ENCODE data around the gene CHADL.

The CHADL gene

DNA sequence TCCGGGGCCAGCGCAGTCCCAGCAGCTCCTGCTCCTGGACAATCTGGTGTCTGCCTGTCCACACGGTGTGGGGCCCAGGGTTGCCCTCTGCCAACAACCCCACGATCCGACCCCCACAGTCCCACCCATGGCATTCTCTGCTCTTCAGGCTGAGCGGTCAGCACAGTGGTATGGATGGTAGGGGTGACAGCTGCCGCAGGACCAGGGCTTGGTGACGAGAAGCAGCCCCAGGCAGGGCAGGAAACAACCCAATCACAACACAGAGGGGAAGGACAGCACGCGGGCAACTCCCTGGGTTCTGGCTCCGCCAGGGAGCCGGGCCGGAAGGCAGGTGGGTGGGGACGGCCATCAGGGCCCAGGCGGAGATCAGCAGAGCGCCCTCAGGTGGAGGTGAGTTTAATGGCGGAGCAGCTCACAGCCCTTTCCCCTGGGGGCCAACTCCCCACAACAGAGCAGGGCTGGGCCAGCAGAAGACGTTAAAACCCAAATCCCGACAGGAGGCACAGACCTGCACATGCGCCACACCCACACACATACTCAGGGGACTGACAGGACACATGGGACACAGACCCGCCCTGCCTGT is 5.3 kb upstream of the CHADL start:
- no peaks in the 10 kb centered on the region for H4K20me1 ChIP-seq (ENCODE audit: insufficient read depth, low read length, poor library complexity, severe bottlenecking)
- TF ChIP-seq, protein P1, sequence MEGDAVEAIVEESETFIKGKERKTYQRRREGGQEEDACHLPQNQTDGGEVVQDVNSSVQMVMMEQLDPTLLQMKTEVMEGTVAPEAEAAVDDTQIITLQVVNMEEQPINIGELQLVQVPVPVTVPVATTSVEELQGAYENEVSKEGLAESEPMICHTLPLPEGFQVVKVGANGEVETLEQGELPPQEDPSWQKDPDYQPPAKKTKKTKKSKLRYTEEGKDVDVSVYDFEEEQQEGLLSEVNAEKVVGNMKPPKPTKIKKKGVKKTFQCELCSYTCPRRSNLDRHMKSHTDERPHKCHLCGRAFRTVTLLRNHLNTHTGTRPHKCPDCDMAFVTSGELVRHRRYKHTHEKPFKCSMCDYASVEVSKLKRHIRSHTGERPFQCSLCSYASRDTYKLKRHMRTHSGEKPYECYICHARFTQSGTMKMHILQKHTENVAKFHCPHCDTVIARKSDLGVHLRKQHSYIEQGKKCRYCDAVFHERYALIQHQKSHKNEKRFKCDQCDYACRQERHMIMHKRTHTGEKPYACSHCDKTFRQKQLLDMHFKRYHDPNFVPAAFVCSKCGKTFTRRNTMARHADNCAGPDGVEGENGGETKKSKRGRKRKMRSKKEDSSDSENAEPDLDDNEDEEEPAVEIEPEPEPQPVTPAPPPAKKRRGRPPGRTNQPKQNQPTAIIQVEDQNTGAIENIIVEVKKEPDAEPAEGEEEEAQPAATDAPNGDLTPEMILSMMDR (conservative IDR thresholded peaks at IDR 0.05; ENCODE audit: low read length) = peak; percentile 27; the same call in 1 of the 2 replicates
- no peak for TF ChIP-seq EZH2phosphoT487 (IDR thresholded peaks at IDR 0.05; ENCODE audit: borderline replicate concordance)
- no peak overlapping the region for H3K9ac ChIP-seq (ENCODE audit: low read depth, low read length, poor library complexity, severe bottlenecking)
- H3K27me3 ChIP-seq (ENCODE audit: insufficient read depth, low read length, poor library complexity, severe bottlenecking) = no peaks in the 10 kb centered on the region
- no peak overlapping the region for H2AFZ ChIP-seq (ENCODE audit: low read length)
- no peaks in the 10 kb centered on the region for H3K79me2 ChIP-seq (ENCODE audit: insufficient read depth, low read length)
- H3K36me3 ChIP-seq (ENCODE audit: insufficient read depth, low read length) = peaks cover 50% of the 10 kb centered on the region; the same call in 1 of the 2 replicates
- H3K4me2 ChIP-seq (ENCODE audit: low read depth, low read length, poor library complexity, severe bottlenecking) = no peak overlapping the region
- no peak overlapping the region for H3K4me3 ChIP-seq (ENCODE audit: low read length, poor library complexity, severe bottlenecking)
- H3K4me1 ChIP-seq (ENCODE audit: insufficient read depth, low read length, poor library complexity, severe bottlenecking) = no peaks in the 10 kb centered on the region
- H3K9me3 ChIP-seq (ENCODE audit: insufficient read depth, low read depth, low read length) = no peaks in the 10 kb centered on the region
- no peaks in the 10 kb centered on the region; the same call in 1 of the 2 replicates for H3F3A ChIP-seq (ENCODE audit: low read depth)
- H3K9me2 ChIP-seq (replicated peaks; ENCODE audit: low read depth, low read length) = no peaks in the 10 kb centered on the region

GRCh38 chr22:41243361-41243760 is 2.6 kb upstream of the CHADL start:
- no peaks in the 10 kb centered on the region for H3K9me2 ChIP-seq (replicated peaks; ENCODE audit: low read depth, low read length)
- TF ChIP-seq, protein P1 (conservative IDR thresholded peaks at IDR 0.05; ENCODE audit: low read length) = no peak
- no peak for TF ChIP-seq EZH2phosphoT487 (IDR thresholded peaks at IDR 0.05; ENCODE audit: borderline replicate concordance)

GRCh38 chr22:41242396-41243117 is 1.8 kb upstream of the CHADL start:
- Histone ChIP-seq H3F3A (ENCODE audit: low read depth) (no peaks in the 10 kb centered on the region; the same call in 1 of the 2 replicates), H3K27me3 (ENCODE audit: insufficient read depth, low read length, poor library complexity, severe bottlenecking) (no peaks in the 10 kb centered on the region), H3K4me2 (ENCODE audit: low read depth, low read length, poor library complexity, severe bottlenecking) (no peak overlapping the region), H3K9me3 (ENCODE audit: insufficient read depth, low read depth, low read length) (no peaks in the 10 kb centered on the region), H3K9me2 (replicated peaks; ENCODE audit: low read depth, low read length) (no peaks in the 10 kb centered on the region), H3K79me2 (ENCODE audit: insufficient read depth, low read length) (no peaks in the 10 kb centered on the region), H3K36me3 (ENCODE audit: insufficient read depth, low read length) (peaks cover 18% of the 10 kb centered on the region; the same call in 1 of the 2 replicates), H3K4me1 (ENCODE audit: insufficient read depth, low read length, poor library complexity, severe bottlenecking) (no peaks in the 10 kb centered on the region), H3K4me3 (ENCODE audit: low read length, poor library complexity, severe bottlenecking) (no peak overlapping the region), H4K20me1 (ENCODE audit: insufficient read depth, low read length, poor library complexity, severe bottlenecking) (no peaks in the 10 kb centered on the region), H3K9ac (ENCODE audit: low read depth, low read length, poor library complexity, severe bottlenecking) (no peak overlapping the region), H2AFZ (ENCODE audit: low read length) (no peak overlapping the region)
- TF ChIP-seq, protein P1 (conservative IDR thresholded peaks at IDR 0.05; ENCODE audit: low read length) = no peak
- no peak for TF ChIP-seq EZH2phosphoT487 (IDR thresholded peaks at IDR 0.05; ENCODE audit: borderline replicate concordance)

More at GRCh38 chr22:41243361-41243760, 2.6 kb upstream of the CHADL start:
- Histone ChIP-seq H3K9ac (ENCODE audit: low read depth, low read length, poor library complexity, severe bottlenecking) (no peak overlapping the region), H3K36me3 (ENCODE audit: insufficient read depth, low read length) (peaks cover 23% of the 10 kb centered on the region; the same call in 1 of the 2 replicates), H4K20me1 (ENCODE audit: insufficient read depth, low read length, poor library complexity, severe bottlenecking) (no peaks in the 10 kb centered on the region), H3K4me1 (ENCODE audit: insufficient read depth, low read length, poor library complexity, severe bottlenecking) (no peaks in the 10 kb centered on the region), H3K4me3 (ENCODE audit: low read length, poor library complexity, severe bottlenecking) (no peak overlapping the region), H3F3A (ENCODE audit: low read depth) (no peaks in the 10 kb centered on the region; the same call in 1 of the 2 replicates), H2AFZ (ENCODE audit: low read length) (no peak overlapping the region), H3K4me2 (ENCODE audit: low read depth, low read length, poor library complexity, severe bottlenecking) (no peak overlapping the region), H3K9me3 (ENCODE audit: insufficient read depth, low read depth, low read length) (no peaks in the 10 kb centered on the region), H3K79me2 (ENCODE audit: insufficient read depth, low read length) (no peaks in the 10 kb centered on the region), H3K27me3 (ENCODE audit: insufficient read depth, low read length, poor library complexity, severe bottlenecking) (no peaks in the 10 kb centered on the region)
